ENCODE measurements around the gene HPSE2.

GRCh38 chr10:98528166-98528804 is 707.4 kb downstream of the HPSE2 start:
- no peak for TF ChIP-seq CTCF (conservative IDR thresholded peaks at IDR 0.05)
- TF ChIP-seq ZFX (IDR thresholded peaks at IDR 0.05) = no peak

All from C4-2B (cell line).